Activated naive CD4-positive, alpha-beta T cell treated with anti-CD3 and anti-CD28 coated beads, Interleukin-2, amount 50 U/mL, for 16 hours (primary cell): Measurements from ENCODE around the gene ABRACL.

Source experiments
- DNase-seq: peaks from one replicate; pipeline ENCODE4 v3.0.0-alpha.2; 2020

ABRACL gene

GRCh38 chr6:139058029-139058428 lies 29.5 kb downstream of the ABRACL start:
- no peak for DNase-seq

- no peak for DNase-seq
Observed at GRCh38 chr6:139060332-139060731, 31.8 kb downstream of the ABRACL start.

DNA sequence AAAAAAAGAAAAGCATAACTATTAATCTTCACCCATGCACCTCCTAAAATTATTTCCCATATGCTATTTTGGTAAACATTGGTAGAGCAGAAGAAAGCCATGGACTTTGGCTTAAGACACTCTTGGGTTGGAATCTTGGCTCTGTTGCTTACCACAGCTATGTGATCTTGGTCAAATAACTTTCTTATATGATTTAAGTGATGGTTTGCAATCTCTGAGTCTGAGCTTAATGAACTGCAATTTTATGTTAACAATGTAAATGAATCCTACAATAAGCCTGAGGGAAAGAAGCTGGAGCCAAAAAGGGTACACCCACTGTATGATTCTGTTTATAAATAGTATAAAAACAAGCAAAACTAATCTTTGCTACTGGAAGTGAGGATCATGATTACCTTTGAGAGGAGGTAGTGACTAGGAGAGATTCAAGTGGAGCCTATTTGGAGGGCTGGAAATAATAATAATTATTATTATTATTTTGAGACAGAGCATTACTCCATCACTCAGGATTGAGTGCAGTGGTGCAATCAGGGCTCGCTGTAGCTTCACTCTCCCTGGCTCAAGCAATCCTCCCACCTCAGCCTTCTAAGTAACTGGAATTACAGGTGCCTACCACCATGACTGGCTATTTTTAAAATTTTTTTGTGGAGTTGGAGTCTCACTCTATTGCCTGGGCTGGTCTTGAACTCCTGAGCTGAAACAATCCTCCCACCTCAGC lies 34.5 kb downstream of the ABRACL start:
- DNase-seq = no peak

- no peak for DNase-seq
Observed at GRCh38 chr6:139064981-139065665, 36.6 kb downstream of the ABRACL start.

DNA sequence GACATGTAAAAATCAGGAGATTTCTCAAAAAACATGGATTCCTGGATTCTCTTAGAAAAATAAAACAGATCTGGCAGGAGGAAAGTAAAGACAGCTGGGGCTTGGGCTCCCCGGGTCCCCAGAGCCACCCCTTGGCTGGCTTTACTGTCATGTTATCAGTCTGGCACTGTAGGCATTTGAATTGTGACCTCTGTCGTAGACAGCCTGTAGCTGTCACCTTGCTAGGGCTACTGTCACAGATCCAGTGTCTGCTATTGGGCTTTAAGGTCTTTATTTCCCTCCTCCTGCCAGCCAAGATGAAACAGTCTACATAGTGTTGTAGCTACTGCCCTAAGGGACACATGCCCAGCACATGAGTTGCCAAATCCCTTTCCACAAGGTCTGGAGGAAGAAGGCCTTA lies 37.5 kb downstream of the ABRACL start:
- DNase-seq = no peak

DNA sequence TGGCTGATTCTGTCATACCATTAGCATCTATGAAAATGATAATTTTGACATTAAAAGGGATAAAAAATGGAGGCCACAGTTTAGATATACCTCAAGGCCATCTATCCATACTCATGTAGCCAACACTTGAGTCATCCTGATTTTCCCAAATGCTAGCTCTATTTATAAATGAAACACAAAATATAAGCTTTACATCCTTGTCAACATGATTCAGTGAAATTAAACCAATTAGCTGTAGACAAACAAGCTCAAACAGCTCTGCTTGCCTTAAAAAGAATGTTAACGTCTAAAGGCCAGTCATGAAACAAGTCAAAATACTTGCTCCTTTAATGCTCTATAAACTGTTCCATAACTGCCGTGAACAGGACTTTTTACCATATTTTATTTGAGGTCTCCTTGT lies 40.3 kb downstream of the ABRACL start:
- DNase-seq = no peak

DNA sequence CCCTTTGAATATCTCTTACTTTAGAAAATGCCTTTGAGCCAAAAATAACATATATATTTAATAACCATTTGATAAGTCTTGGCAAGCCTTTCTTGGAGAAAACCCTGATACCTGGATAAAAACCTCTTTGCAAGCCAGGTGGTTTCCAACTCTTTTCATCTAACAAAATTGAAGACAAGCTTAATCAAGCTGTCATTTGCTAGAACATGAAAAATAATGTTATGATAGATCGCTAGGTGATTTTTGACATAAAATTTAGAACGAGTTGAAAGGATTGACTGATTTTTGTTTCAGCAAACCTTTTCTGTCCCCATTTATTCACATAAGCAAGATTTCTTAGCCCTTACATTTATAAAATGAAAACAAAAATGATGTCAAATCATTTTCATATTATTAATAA lies 44.6 kb downstream of the ABRACL start:
- DNase-seq = no peak

GRCh38 chr6:139079018-139079417 lies 50.5 kb downstream of the ABRACL start:
- DNase-seq = no peak

DNA sequence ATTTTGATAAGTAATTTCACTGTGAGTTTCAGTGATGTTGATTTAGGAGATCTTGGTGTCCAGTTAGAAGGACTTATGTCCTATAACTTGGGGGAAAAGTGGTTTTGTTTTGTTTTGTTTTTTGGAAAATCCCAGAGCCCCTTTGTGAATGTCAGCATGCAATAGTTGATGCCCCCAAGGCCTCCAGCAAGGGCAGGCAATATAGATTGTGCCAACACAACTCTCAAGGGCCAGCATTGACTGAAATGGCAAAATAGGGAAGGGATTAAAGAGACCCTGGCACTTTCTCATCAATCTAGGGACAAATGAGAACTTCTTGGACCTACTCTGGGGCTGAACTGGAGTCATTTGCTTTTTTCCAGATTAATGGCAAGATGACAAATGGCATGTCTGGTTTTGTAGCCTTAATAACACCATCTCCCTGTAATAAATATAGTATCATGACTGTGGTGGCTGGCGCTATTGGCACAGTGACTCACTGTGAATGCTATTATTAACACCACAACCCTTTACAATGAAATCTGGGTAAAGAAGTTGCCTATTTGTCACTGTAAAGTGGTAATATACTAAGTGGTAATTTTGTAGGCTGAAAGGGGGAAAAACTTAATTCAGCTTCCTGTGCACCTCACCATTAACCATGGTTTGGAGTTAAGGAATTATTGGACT lies 51.8 kb downstream of the ABRACL start:
- no peak for DNase-seq

DNA sequence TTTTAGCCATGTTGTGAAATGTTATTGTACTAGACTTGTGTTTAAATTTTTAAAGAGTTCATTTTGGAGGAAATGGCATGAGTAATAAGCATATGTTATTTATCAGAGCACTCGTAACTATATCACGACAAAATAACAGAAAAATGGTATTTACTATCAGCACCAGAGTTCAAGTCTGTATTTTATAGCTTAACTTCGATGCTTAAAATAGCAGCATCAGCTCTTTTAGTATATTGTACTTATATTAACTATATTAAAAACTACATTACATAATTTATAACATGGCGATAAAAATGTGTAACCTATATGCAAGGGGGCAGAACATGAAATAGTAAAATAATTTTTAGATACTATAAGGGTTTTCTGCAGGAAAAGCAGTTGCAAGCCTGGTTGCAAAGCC lies 52.9 kb downstream of the ABRACL start:
- no peak for DNase-seq

- DNase-seq = no peak
Observed at GRCh38 chr6:139082370-139082769, 53.8 kb downstream of the ABRACL start.

DNA sequence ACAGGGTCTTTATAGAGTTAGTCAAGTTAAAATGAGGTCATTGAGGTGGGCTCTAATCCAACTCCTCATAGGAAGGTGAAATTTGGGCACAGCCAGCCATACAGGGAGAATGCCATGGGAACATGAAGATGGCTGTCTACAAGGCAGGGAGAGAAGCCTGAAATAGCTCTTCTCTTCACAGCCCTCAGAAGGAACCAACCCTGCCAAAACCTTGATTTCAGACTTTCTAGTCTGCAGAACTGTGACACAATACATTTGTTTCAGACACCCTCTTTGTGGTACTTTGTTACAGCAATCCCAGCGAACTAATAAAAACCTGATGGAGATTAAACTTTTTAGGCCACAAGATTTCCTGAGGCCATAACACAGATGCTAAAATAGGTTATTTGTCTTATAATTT lies 63.3 kb downstream of the ABRACL start:
- no peak for DNase-seq
